Measurements from ENCODE around the gene TOP1. TPM values are rescaled to one million over a fixed set of nuclear protein-coding genes. Genes with fewer than 3 reads are reported as not detected.
A peak's percentile ranks its signal among the peaks of the same experiment; 100 is the strongest.

Gene TOP1
- total and polyA plus RNA-seq, 8 donors, result 14.8 to 46.2 (median 21.7) TPM

GRCh38 chr20:41172296-41173140, 143.9 kb downstream of the TOP1 start:
- peaks cover 16 to 58% (median 42%) of the 10 kb centered on the region in 4 donors for H3K4me1 ChIP-seq
- H3K27ac ChIP-seq, result peak overlapping the region; percentile 9 to 84 (median 69)
- WGBS, 5 donors, result 55 to 74% (median 70%) methylated on average over 12 to 18 of the region's 18 CpGs
- no peaks in the 10 kb centered on the region for H3K9me3 ChIP-seq
- H3K27me3 ChIP-seq, result no peaks in the 10 kb centered on the region
- DNase-seq, result peak in 1 of 2 donors; percentile 25
- TF ChIP-seq CTCF (IDR thresholded peaks at IDR 0.05), result no peak
- TF ChIP-seq POLR2AphosphoS5 (IDR thresholded peaks at IDR 0.05), result peak in 1 of 3 donors; percentile 27
- TF ChIP-seq EP300 (IDR thresholded peaks at IDR 0.05), result no peak
- TF ChIP-seq POLR2A (IDR thresholded peaks at IDR 0.05), result no peak
- peaks cover 44 to 96% (median 88%) of the 10 kb centered on the region in 4 donors for H3K36me3 ChIP-seq
- no peak overlapping the region for H3K4me3 ChIP-seq
- intact Hi-C loops (cut with DNase I; ENCODE audit: low total_unique reads), result loop anchor here (5.0 to 10.0 kb wide), 2 partner anchors 52 to 170 kb away; partner anchors contain the start of gene LPIN3

GRCh38 chr20:41173161-41173721, 144.6 kb downstream of the TOP1 start:
- peak; percentile 82 to 93 for DNase-seq
- Histone ChIP-seq H3K27ac (peak overlapping the region; percentile 5 to 84 (median 69)), H3K4me1 (peaks cover 16 to 65% (median 49%) of the 10 kb centered on the region in 4 donors), H3K9me3 (no peaks in the 10 kb centered on the region), H3K36me3 (peaks cover 43 to 88% (median 80%) of the 10 kb centered on the region in 4 donors), H3K4me3 (no peak overlapping the region), H3K27me3 (no peaks in the 10 kb centered on the region)
- WGBS, 5 donors, result 16 to 22% (median 20%) methylated on average over 9 of the region's 9 CpGs
- intact Hi-C loops (cut with DNase I; ENCODE audit: low total_unique reads), result loop anchor here (5.0 to 10.0 kb wide), 2 partner anchors 52 to 169 kb away; partner anchors contain the start of gene LPIN3
- TF ChIP-seq EP300 (IDR thresholded peaks at IDR 0.05) (no peak), POLR2AphosphoS5 (IDR thresholded peaks at IDR 0.05) (peak; percentile 47 to 82 (median 50)), CTCF (IDR thresholded peaks at IDR 0.05) (peak in 6 of 7 experiments; percentile 39 to 95 (median 92))

GRCh38 chr20:41173791-41174341, 145.2 kb downstream of the TOP1 start:
- Histone ChIP-seq H3K36me3 (peaks cover 37 to 82% (median 74%) of the 10 kb centered on the region in 4 donors), H3K27me3 (no peaks in the 10 kb centered on the region), H3K9me3 (no peaks in the 10 kb centered on the region), H3K27ac (peak overlapping the region in 4 of 5 donors; percentile 41 to 84 (median 76)), H3K4me3 (no peak overlapping the region), H3K4me1 (peaks cover 16 to 68% (median 53%) of the 10 kb centered on the region in 4 donors)
- WGBS, 5 donors, result 92 to 95% (median 94%) methylated on average over 11 to 13 of the region's 13 CpGs
- TF ChIP-seq EP300 (IDR thresholded peaks at IDR 0.05) (no peak), POLR2A (IDR thresholded peaks at IDR 0.05) (no peak), CTCF (IDR thresholded peaks at IDR 0.05) (no peak), POLR2AphosphoS5 (IDR thresholded peaks at IDR 0.05) (no peak)
- DNase-seq, result peak in 1 of 2 donors; percentile 21
- intact Hi-C loops (cut with DNase I; ENCODE audit: low total_unique reads), result loop anchor here (5.0 to 10.0 kb wide), 2 partner anchors 51 to 168 kb away; partner anchors contain the start of gene LPIN3

Small RNA genes lying within 50 kb of the gene (small RNA-seq; reads per million reads assigned to genes)
- gene MIR6871 (0 to 0.46 (median 0) reads per million in 4 donors), gene RNU2-52P (0 to 0.15 (median 0.14) reads per million in 4 donors)

Other genes with a start within 250 kb of the TOP1 start
- 100 to 1,000 TPM in 2 of 5 donors, 10 to 100 TPM in 3; 37.9 to 576 (median 86.1) TPM for gene PLCG1, start 108.7 kb downstream of the TOP1 start, total RNA-seq
- 10 to 100 TPM; 16.3 to 32.9 (median 17.5) TPM for gene PLCG1, start 108.7 kb downstream of the TOP1 start, polyA plus RNA-seq

All from stomach (tissue), 9 donors.